DMS114 treated with DMSO at 0.1 percent for 48 hours (cell line): ENCODE measurements around the gene PLXNA4.
"Not testable (repeated sequence)": the region's sequence is repeated elsewhere in the genome, so short reads cannot be mapped to it uniquely, and the experiment has no call there.

Experiments
- DNase-seq: peaks from one replicate; lab custom pipeline; 2025; ENCODE audit not compliant: unreplicated experiment; lab: John Stamatoyannopoulos, UW

Gene PLXNA4

GRCh38 chr7:132187869-132188789, 388.1 kb downstream of the PLXNA4 start:
- no peak for DNase-seq

- no peak for DNase-seq
These were observed 388.9 kb downstream of the PLXNA4 start for GRCh38 chr7:132187391-132187790.

GRCh38 chr7:132185150-132185549, 391.1 kb downstream of the PLXNA4 start:
- no peak for DNase-seq

- no peak for DNase-seq
These were observed 392.4 kb downstream of the PLXNA4 start for GRCh38 chr7:132183781-132184380.

- no peak for DNase-seq
These were observed 393.3 kb downstream of the PLXNA4 start for GRCh38 chr7:132182992-132183391.

- DNase-seq: no peak
These were observed 394.2 kb downstream of the PLXNA4 start for GRCh38 chr7:132181946-132182685.

- DNase-seq: no peak
These were observed 394.9 kb downstream of the PLXNA4 start for GRCh38 chr7:132181371-132181770.

- DNase-seq: no peak
These were observed 395.8 kb downstream of the PLXNA4 start for GRCh38 chr7:132180481-132180880.

- no peak for DNase-seq
These were observed 396.6 kb downstream of the PLXNA4 start for GRCh38 chr7:132179681-132180080.

- no peak for DNase-seq
These were observed 397.2 kb downstream of the PLXNA4 start for GRCh38 chr7:132179080-132179430.

GRCh38 chr7:132178402-132179079, 397.7 kb downstream of the PLXNA4 start:
- not testable (repeated sequence) for DNase-seq

- no peak for DNase-seq
These were observed 398.4 kb downstream of the PLXNA4 start for GRCh38 chr7:132177708-132178401.

- no peak for DNase-seq
These were observed 399.6 kb downstream of the PLXNA4 start for GRCh38 chr7:132176719-132177118.

GRCh38 chr7:132171130-132171576, 405.1 kb downstream of the PLXNA4 start:
- DNase-seq: no peak

GRCh38 chr7:132169730-132170129, 406.5 kb downstream of the PLXNA4 start:
- DNase-seq: no peak

- DNase-seq: no peak
These were observed 408.0 kb downstream of the PLXNA4 start for GRCh38 chr7:132168239-132168638.

GRCh38 chr7:132165695-132166094, 410.6 kb downstream of the PLXNA4 start:
- not testable (repeated sequence) for DNase-seq

GRCh38 chr7:132164558-132165125, 411.6 kb downstream of the PLXNA4 start:
- DNase-seq: no peak

GRCh38 chr7:132162556-132163144, 413.6 kb downstream of the PLXNA4 start:
- no peak for DNase-seq

GRCh38 chr7:132161976-132162375, 414.3 kb downstream of the PLXNA4 start:
- DNase-seq: no peak
